Stimulated activated CD4-positive, alpha-beta T cell treated with anti-CD3 and anti-CD28 coated beads, Interleukin-4, amount 100 ng/mL, for 4 hours (primary cell): ENCODE data around the gene ATP10B.

ENCODE experiments used
- DNase-seq, 2 experiments: peaks; one replicate each; pipeline ENCODE4 v3.0.0-alpha.2; 2020

Gene ATP10B

DNA sequence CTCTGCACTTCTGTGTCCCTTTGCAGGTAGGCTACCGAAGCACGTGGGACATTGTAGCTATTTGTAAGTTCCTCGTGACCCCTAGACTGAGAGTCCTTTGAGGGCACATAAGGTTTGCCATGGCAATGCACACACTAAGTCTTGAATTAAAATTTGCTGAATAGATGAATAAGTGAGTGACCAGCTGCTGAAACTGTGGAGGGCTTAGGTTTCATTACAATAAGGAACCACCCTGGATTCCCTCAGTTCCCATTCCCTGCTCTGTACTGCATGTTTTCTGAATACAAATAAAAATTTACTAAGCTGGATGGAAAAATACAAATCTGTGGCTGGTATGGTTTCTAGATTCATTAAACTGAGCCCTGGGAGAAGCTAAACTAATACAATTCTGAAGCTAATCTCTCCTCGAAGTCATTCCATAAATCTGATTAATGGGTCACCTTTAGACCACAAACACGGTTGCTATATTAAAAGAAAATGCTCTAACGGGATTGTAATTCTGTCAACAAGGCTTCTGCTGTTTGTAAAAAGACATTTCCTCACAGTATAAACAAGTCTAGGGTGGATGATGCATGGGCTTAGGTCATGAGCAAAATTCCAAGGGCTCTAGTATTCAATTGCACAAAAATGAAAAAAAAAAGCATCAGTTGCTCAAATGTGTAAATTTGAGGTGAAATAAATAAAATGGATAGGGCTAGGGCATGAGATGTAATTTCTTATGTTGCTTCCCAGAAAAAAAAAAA lies 172.3 kb downstream of the ATP10B start:
- no peak for DNase-seq

DNA sequence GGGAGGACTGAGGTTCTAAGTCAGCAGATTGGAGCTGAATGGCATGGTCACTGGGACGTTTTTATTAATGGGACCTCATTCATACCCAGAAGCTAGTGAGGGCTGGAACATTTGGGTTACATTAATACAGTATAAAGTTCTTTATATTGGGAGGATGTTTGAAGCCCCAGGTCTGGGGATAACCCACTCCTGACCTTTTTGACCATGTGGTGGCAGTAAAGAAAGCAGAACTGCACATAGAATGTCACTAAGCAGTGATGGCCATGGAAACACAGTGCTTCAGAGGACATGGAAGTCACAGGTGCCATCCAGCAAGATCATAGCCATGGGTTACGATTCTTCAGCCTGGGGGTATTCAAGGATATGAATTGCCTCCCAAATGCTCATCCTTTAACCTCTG lies 176.0 kb downstream of the ATP10B start:
- DNase-seq: no peak

DNA sequence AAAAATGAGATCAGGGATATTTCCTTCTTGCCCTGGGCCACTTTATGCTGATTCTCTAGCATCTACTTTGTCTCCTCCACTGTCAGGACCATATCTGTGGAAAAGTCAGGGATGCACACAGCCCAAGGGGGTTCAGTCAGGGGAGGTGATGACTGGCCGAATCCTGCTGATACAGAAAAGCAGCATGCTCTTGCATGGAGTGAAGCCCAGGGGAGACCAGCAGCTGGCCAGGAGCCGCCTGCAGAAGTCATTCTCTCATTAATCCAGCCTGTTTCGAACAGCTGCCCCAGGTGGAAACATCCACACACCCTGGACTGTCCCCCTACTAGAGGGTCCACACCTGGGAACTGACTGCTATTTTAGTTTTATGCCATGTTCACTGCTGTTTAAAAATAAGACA lies 177.1 kb downstream of the ATP10B start:
- DNase-seq: no peak

DNA sequence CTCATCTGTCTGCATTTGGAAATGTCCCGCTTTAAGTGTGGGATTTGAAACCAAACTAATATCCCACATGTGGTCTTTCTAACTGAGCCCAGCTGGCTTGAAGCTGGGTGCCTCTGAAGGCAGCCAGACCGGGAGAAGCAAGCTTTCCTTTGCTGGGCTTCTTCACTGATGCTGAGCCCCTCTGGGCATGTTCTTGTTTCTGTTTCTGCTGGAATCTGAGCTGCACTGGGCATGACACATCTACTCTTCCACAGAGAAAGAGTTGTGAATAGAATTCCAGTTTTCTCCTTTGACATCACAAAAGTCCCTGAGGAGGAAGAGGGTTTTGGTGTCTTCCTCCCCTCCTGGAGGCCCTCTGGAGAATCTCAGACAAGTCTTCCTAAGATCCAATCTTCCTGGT lies 179.5 kb downstream of the ATP10B start:
- DNase-seq: no peak

DNA sequence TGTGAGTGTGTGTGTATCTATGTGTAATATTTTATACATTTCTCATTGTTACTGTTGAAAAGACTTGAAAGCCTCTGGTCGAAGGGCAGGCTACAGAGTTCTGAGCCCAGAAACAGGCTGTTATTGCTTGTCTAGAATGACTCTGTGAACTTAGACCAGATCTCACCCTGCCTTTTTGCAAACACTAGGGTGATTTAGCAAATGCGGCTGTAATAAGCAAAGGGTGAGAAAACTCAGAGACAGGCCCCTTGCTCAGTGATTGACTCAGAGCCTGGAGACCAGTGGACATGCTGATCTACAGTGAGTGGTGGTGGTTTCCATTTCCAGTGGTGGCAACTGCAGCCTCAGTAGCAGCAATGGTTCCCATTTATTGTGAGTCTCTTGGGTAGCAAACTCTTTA lies 183.7 kb downstream of the ATP10B start:
- DNase-seq: no peak

DNA sequence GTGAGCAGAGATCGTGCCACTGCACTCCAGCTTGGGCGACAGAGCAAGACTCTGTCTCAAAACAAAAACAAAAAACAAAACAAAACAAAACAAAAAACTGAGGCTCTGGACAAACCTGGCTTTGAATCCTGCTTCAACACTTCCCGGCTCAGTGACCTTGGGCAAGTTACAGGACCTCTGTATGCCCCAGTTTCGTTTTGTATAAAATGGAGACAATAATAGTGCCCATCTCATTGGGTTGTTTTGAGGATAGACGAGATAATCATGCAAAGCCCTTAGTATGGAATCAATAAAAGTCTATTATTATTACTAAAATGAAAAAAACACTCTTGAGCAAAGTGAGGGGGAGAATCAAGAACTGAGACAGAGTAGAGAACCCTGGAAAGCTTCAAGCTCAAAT lies 184.9 kb downstream of the ATP10B start:
- no peak for DNase-seq

DNA sequence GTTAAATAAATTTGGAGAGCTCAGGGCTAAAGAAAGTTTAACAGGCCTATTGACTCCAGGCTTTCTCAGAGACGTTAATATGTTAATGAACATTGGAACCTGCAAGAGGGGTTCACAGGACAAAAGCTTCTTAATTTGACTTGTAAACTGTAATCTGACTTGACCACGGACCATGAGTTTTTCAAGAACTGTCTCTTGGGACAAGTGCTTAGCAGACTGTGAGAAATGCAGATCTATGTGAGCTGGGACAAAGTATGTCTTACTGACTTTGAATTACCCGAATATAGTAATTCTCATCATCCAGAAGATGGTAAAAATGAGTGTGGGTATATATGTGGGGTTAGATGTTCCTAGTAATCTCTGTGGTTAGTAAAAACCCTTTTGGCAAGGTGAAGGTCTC lies 186.6 kb downstream of the ATP10B start:
- no peak for DNase-seq

DNA sequence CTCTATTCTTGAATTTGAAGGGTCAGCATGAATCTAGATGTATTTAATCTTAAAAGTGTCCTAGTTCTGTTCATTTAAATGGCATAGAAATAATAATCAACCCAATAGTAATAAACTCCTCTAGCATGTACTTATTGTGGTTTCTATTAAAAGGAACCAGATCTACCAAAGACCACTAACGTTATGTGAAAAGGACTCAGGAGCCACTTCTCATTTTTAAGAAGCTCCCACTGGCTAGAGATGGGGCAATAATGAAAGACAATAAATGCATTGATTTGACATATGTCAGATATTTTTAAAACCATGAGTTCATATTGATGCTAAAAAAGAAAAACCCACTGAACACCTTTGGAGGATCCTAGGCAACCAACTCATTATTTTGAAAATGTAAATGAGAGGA lies 191.9 kb downstream of the ATP10B start:
- no peak for DNase-seq

DNA sequence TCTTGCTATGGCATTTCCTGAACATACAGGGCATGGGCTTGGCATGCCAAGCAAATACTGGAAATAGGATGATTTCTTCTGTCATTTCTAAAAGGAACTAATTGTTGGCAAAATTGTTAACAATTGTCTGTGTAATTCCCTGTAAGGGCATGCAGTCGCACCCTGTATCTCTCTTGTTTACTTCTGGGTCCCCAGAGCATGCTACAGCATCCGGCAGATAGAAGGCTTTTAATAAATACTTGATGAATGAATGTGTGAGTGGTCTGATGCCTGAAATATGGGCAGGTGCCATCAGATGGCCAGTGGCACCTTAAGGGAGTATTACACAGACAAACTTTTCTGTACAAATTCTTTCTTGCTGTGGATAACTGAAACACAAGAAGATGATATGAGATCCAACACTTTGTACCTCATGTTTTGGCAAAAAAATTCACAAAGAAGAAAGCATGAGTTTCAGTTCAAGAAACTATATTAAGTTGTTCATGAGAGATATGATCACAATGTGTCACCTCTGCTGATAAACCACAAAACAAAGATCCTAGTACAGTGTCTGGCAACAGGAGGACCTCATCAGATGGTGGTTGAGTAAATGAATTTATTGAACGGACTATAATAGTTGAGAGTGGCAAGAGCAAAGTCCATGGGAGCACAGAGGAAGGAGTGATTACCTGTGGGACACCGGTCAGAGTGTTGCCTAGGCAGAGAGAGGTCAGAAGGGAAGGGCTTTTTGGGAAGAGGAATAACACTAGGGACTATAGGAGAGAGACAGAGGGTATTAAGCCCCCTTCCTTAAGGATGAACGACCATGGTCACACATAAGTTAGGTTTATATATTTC lies 194.2 kb downstream of the ATP10B start:
- DNase-seq: no peak

DNA sequence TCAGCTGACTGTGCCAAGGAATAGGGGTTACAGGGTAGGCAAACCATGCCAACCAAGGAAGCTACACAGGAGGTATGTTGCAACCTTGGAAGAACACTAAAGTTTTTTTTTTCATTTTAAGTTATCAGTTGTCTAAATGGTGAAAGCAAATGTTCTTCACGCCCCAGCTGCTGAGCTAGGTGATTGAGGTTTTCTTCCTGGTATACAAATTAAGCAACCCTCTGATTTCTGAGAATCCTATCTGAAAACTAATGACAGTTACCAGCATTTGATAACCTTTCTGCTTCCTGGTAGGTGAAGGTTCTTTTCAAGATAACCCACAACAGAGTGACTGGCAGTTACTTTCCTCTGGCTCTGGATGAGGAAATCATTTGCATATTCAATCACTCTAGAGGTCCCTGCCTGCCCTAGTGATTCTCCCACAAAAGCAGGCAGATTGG lies 194.9 kb downstream of the ATP10B start:
- no peak for DNase-seq

DNA sequence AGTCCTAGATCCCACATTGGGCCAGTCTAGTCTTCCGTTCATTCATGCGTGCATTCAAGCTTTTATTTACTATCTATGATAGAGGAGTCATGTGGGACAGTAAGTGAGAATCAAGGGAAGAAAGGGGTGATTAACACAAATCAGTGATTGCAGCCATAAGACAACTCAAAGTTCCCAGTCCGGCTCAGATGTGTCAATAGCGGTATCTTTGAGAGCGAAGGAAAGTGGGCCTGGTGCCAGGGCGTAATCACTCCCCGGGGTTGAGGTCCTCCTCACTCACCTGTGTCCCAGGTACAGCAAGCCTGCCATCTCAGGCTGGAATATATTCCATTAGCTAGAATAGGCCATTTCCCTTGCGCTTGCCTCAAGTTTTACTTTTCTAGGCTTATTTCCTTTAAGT lies 196.3 kb downstream of the ATP10B start:
- DNase-seq: no peak

DNA sequence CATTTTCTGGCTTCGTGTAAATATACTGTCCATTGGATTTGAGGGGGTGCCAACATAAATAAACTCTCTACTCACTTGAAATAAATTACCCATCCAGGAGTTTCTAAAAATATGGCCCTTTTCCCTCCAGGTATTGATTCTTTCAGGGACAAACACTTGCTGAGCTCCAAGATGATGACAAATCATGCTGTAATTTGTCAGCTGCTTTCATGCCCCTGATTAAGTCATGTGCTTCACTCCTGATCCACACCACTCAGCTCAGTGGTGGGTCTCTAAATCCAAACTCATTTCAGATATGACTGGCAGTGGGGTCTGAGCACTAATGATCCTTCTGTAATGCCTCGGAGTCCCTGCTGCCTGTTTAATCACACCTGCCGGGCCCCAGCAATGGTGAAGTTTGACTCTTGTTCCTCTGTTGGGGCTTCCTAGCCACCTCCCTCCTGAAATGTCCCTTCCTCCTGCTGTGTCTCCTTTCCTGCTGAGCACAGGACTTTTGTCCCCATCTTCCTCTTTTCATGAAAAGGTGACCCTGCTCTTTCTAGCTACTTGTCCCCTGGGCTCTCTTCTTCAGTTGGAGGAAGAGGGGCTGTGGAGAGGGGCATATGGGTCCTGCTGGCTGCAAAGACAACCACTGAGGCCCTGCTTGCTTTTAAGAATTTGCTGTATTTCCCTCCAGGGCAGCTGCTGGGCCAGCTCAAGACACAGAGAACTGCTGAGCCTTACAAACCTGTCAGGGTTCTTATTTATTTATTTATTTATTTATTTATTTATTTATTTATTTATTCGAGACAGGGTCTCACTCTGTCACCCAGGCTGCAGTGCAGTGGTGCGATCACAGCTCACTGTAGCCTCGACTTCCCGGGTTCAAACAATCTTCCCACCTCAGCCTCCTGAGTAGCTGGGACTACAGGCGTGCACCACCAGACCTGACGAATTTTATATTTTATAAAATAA lies 200.0 kb downstream of the ATP10B start:
- DNase-seq: no peak

DNA sequence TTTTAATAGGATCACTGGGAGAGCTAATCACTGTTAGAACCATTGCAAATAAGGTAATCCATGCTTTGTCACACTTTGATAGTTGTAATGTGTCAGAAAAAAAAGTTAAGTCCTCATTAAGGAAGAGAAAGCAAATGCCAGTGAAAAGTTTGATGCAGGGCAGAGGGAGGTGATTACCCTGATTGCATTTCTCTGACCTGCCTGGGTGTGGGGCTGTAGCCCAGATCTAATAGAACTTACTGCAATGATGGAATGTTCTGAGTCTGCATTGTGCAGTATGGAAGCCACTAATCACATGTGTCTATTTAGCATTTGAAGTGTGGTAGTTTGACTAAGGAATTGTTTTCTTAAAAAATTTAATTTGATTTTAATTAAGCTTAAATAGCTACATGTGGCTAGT lies 202.7 kb downstream of the ATP10B start:
- DNase-seq: no peak

DNA sequence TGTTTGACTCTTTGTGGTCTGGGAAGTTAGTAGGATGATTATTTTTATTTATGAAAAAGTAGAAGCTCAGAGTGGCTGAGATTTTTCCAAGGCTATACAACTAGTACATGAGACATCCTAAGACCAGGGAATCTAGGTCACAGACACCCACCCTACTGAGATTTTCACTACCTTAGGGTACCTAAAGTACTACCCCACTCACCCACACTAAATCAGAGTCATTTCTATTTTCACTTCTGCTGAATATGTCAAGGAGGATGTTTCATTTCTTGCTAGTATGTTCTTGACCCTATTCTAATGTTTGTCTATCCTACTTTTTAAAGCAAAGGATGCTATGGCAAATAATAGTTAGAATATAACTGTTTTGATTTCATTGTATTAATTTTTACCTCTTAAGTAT lies 206.0 kb downstream of the ATP10B start:
- DNase-seq: no peak

DNA sequence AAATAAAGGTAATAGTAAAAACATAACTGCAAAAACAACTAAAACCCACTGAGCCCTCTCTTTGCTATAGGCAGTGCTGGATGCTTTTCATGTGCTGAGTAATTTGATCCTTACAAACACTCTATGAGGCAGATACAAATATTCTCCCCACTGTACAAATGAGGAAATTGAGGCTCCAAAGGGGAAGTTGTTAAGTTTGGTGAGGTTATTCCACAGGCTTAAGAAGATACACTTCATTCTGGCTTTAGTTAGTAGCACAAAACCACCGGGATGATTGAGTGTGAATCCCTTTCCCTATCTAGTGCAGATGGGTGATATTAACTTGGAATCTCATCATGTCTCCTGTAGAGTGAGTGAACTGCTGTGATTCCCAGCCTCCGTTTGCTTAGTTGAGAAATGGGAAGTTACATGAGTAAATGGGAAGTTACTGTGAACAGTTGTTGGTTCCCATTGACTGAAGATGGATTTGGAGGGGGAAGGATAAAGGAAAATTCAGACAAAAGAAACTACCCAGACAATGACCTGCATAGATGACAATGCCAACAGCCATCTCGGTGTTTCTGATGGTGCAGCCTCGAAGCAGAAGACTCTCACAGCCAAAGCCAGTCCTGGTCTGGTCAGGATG lies 208.3 kb downstream of the ATP10B start:
- no peak for DNase-seq

DNA sequence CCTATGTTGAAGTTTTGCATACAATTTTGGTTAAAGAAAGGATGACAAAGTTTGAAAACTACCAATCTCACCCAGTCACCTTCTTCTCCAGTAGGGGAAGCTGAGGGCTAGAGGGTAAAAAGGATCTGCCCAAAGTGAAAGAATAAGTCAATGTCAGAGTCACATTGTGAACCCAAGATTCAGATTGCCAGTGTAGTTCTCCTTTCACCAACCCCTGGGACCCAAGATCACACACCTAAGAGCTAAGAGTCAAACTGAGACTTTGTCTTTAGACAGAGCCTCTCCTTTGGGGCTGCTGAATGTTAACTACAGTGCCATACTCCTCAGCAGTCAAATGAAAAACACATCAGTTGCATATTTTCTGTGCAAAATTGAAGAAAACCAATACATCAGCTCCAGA lies 210.6 kb downstream of the ATP10B start:
- no peak for DNase-seq

DNA sequence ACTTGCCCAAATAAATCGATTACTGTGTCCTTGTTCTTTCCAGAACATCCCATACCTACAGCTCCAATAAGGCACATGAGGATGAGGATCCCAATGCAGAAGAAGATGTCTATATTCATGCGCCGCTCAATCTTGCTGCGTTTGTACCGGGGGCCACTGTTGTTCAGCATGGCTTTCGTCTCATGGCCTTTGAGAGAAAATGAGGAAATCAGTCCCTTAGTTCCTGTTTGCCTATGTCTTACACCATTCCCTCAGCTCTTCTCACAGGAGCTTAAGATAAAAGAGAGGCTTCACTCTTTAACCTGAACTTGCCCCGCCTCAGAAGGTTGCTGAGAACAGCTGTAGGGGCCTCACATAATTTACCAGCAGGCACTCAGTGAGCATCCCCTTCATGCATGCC lies 211.6 kb downstream of the ATP10B start:
- DNase-seq: no peak

DNA sequence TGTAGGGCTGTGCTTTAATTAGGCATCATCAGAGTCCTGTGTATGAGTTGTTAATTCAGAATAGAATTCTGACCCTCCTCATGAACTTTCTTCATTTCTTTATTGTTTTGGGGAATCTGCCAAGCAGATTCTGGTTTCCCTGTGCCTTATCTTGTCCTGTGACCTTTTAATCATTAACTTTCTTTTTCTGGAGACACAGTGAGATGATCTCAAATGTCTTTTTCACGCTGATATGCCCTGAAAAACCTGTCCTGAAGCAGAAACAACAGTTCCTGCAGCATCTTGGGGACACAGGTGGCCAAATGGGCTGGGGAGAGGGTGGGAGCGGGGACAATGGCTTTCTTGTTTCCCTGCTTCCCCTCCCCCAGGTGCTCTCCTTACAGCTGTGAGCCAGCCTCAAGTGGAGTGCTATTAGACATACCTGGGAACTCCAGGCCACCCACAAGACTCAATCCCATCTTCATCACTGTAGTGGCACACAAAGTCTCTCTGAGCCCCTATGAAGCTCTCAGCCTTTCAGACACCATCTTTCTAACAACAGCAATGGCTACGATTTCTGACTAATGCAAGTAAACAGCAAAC lies 213.8 kb downstream of the ATP10B start:
- DNase-seq: no peak

DNA sequence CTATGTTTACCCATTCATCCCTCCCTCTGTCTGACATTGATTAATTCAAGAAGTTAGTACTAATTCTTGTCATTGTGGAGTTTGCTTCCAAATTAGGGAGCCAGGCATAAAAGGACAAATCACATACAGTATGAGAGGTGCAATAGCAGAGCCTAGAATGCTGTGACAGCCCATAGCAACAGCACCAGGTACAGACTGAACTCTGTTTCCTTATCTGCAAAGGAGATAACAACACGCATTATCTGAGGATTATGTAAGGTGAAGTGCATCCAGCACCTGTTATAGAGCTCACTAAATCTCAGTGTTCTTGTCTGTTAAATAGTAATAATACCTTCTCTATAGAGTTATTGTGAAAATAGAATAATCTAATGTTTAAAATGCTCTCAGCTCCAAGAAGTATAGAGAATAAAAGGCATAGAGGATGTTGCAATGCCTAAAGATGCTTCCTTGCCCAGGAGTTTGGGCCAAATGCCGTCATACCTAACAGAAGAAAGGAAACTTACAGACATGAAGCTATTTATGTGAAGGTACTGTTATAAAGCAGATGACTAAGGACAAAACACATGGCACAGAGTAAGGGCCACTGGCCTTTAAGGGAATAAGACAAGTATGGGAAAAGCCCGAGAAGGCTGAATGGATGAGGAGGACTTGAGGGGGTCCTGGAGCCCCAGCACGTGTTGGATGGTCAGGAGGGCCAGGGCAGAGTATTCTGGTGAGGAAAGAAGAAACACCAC lies 214.5 kb downstream of the ATP10B start:
- DNase-seq: no peak

DNA sequence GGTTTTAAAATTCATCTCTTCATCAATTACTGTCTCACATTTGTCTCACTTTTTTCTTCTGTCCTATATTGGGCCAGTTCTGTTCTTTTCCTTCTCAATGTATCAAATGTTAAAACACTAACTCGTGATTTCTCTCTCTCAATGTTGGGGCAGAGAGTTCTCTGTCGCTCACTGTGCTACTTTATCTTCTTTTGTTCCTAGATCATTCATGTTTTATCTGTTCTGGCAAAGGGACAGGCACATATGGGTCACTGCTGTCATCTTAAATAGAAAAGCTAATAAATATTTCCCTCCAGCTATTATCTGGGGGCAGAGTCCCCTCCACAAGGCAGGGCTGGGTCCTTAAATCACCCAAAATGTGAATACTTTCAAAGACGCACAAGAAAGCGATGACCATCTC lies 216.3 kb downstream of the ATP10B start:
- DNase-seq: no peak

DNA sequence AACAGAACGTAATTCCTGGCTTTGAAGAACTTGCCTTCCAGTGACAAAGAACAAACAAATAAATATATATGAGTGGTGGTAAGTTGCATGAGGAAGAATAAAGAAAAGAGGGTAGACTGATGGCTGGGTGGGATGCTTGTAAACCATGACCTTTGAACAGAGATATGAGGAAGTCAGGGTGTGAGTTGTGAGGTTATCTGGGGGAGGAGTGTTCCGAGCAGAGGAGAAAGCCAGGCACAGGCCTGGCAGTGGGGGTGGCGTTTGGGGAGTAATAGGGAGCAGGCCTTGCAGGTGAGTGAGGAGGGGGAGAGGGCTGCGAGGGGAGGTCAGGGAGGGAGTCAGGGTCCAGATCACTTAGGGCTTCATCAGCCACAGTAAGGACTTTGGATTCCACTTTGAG lies 217.0 kb downstream of the ATP10B start:
- DNase-seq: no peak

DNA sequence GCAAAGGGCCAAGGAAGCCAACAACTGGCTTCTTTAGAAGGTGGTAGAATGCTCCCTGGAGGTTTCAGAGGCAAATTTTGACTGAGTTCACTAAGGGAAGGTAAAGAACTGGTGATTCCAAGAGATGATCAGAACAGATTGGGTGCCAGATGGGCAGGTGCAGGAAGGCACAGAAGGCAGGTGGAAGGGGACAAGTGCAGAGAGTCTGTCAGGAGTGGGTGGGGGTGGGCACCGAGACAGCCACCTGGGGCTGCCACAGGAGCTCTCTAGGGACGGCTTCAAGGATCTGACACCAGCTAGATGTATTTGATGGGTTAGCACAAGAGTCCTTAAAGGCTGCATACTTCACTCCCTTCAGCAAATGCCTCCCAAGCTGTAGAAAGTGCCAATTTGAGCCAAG lies 223.0 kb downstream of the ATP10B start:
- DNase-seq: no peak
